Prostate gland (tissue), 2 donors: ENCODE measurements around the gene PANX2.

Experiments used
- POLR2A ChIP-seq: fragments of 450-650 bp; IDR thresholded peaks from one replicate; pipeline ENCODE4 v1.6.1; 2016; ENCODE audit warnings: antibody characterized with exemption, mild to moderate bottlenecking
- POLR2AphosphoS5 ChIP-seq: sonication (generic); formaldehyde crosslinking; IDR thresholded peaks from one replicate; pipeline ENCODE4 v1.6.1; 2017; ENCODE audit warnings: antibody characterized with exemption
- TF ChIP-seq, protein P1 (sequence below), 4 experiments: fragments of 200-600 bp in 2 of 4; fragments of 450-650 bp in 2 of 4; sonication (generic) in 2 of 4; IDR thresholded peaks; 1 replicate in 3 of 4; 2 replicates in 1 of 4; pipeline ENCODE4 v1.5.1; 2016 to 2019; ENCODE audit warnings: antibody characterized with exemption in 4 of 4, mild to moderate bottlenecking in 2 of 4, moderate library complexity in 2 of 4

DNA sequence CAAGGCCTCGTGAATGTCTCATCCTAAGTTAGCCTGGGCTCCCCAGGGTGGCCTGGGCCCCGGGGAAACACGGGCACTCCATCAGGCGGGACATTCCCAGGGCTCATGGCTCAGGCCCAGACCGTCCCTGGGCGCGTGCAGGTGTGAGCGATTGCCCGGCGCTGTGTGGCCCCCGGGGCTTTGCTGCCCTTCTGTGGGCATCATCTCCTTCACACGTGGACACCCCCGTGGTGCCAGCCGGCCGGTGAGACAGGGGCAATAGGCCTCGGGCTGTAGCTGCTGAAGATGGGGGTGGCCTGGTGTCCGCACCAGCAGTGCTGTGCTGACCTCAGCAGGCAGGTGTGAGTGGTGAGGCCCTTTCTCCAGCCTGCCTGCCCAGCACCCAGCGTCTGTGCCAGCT is 25.7 kb downstream of the PANX2 start:
- no peak for TF ChIP-seq POLR2A
- TF ChIP-seq, protein P1, sequence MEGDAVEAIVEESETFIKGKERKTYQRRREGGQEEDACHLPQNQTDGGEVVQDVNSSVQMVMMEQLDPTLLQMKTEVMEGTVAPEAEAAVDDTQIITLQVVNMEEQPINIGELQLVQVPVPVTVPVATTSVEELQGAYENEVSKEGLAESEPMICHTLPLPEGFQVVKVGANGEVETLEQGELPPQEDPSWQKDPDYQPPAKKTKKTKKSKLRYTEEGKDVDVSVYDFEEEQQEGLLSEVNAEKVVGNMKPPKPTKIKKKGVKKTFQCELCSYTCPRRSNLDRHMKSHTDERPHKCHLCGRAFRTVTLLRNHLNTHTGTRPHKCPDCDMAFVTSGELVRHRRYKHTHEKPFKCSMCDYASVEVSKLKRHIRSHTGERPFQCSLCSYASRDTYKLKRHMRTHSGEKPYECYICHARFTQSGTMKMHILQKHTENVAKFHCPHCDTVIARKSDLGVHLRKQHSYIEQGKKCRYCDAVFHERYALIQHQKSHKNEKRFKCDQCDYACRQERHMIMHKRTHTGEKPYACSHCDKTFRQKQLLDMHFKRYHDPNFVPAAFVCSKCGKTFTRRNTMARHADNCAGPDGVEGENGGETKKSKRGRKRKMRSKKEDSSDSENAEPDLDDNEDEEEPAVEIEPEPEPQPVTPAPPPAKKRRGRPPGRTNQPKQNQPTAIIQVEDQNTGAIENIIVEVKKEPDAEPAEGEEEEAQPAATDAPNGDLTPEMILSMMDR (IDR thresholded peaks at IDR 0.05), result no peak
- no peak for TF ChIP-seq POLR2AphosphoS5
